MM.1S (cell line): Measurements from ENCODE around the gene ATG3.

ENCODE experiments used
- DNase-seq: peaks from one replicate; pipeline ENCODE4 v3.0.0-alpha.2; 2015
- H2AFZ ChIP-seq: fragments of 300-600 bp; sonication (generic); 2 replicates; pipeline ENCODE4 v1.6.0; 2016; ENCODE audit warnings: antibody characterized with exemption, low read length
- H3F3A ChIP-seq: fragments of 300-600 bp; sonication (generic); 2 replicates; pipeline ENCODE4 v1.6.1; 2016; ENCODE audit warnings: mild to moderate bottlenecking, antibody characterized with exemption, low read length, moderate library complexity, mixed read lengths; ENCODE audit not compliant: insufficient read depth
- H3K27ac ChIP-seq: fragments of 300-600 bp; sonication (generic); 2 replicates; pipeline ENCODE4 v1.5.1; 2016; ENCODE audit warnings: mild to moderate bottlenecking, low read length
- H3K27me3 ChIP-seq: fragments of 300-600 bp; sonication (generic); replicated peaks from 2 replicates; pipeline ENCODE4 v1.6.0; 2016; ENCODE audit warnings: low read length; ENCODE audit not compliant: insufficient read depth
- H3K36me3 ChIP-seq: fragments of 300-600 bp; sonication (generic); replicated peaks from 2 replicates; pipeline ENCODE4 v1.6.1; 2016; ENCODE audit warnings: mild to moderate bottlenecking, low read length, mixed read lengths; ENCODE audit not compliant: insufficient read depth
- H3K4me1 ChIP-seq: fragments of 300-600 bp; sonication (generic); 2 replicates; pipeline ENCODE4 v1.6.1; 2016; ENCODE audit warnings: low read length, mixed read lengths
- H3K4me2 ChIP-seq: fragments of 300-600 bp; sonication (generic); 2 replicates; pipeline ENCODE4 v1.6.0; 2016; ENCODE audit warnings: low read depth, low read length
- H3K4me3 ChIP-seq: fragments of 300-600 bp; sonication (generic); 2 replicates; pipeline ENCODE4 v1.5.1; 2016; ENCODE audit warnings: low read length, mixed read lengths
- H3K79me2 ChIP-seq: fragments of 300-600 bp; sonication (generic); 2 replicates; pipeline ENCODE4 v1.6.1; 2016; ENCODE audit warnings: mixed run types, low read length, mixed read lengths
- H3K9ac ChIP-seq: fragments of 300-600 bp; sonication (generic); 2 replicates; pipeline ENCODE4 v1.6.1; 2016; ENCODE audit warnings: low read length, mixed read lengths
- H3K9me2 ChIP-seq: fragments of 300-600 bp; sonication (generic); replicated peaks from 2 replicates; pipeline ENCODE4 v1.6.1; 2016; ENCODE audit warnings: mild to moderate bottlenecking, low read length, mixed read lengths; ENCODE audit not compliant: insufficient read depth
- H3K9me3 ChIP-seq: fragments of 300-600 bp; sonication (generic); replicated peaks from 2 replicates; pipeline ENCODE4 v1.6.1; 2016; ENCODE audit warnings: mild to moderate bottlenecking, low read length, mixed read lengths; ENCODE audit not compliant: insufficient read depth
- H4K20me1 ChIP-seq: fragments of 300-600 bp; sonication (generic); 2 replicates; pipeline ENCODE4 v1.6.1; 2016; ENCODE audit warnings: mild to moderate bottlenecking, low read length, moderate library complexity, mixed read lengths; ENCODE audit not compliant: insufficient read depth
- CTCF ChIP-seq: fragments of 300-600 bp; sonication (generic); IDR thresholded peaks from 2 replicates; pipeline ENCODE4 v1.5.1; 2016; ENCODE audit warnings: antibody characterized with exemption, low read length, mixed read lengths
- EZH2 ChIP-seq: fragments of 300-600 bp; sonication (generic); optimal IDR thresholded peaks from 2 replicates; pipeline ENCODE3; 2017; ENCODE audit warnings: low read depth, mild to moderate bottlenecking, antibody characterized with exemption, low read length, mixed read lengths
- EZH2phosphoT487 ChIP-seq: fragments of 300-600 bp; sonication (generic); IDR thresholded peaks from 2 replicates; pipeline ENCODE4 v1.6.1; 2018; ENCODE audit warnings: antibody characterized with exemption, low read length

ATG3 gene

DNA sequence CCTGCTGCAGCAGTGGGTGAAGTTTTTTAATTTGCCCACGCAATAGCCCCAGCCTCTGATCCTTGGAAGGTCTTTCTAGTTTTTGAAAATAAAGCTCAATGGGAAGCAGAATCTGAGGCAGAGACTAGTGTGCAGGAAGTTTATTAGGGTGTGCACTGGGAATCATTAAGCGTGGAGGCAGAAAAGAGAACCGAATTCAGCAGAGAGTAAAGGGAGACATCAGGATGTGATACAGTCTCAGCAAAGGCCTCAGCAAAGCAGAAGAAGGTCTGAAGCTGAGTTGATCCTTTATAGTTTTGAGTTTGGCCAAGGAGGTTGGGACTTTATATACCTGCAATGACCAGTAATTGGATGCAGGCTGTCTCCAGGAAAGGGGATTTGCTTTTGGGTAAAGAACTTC is 57.6 kb downstream of the ATG3 start:
- no peak overlapping the region for H3K27ac ChIP-seq
- TF ChIP-seq EZH2, result no peak
- TF ChIP-seq EZH2phosphoT487, result no peak
- TF ChIP-seq CTCF, result no peak
- no peaks in the 10 kb centered on the region for H3F3A ChIP-seq
- H3K4me2 ChIP-seq, result no peak overlapping the region
- DNase-seq, result no peak
- H3K79me2 ChIP-seq, result no peaks in the 10 kb centered on the region
- no peaks in the 10 kb centered on the region for H3K27me3 ChIP-seq
- no peak overlapping the region for H2AFZ ChIP-seq
- no peak overlapping the region for H3K9ac ChIP-seq
- no peaks in the 10 kb centered on the region for H3K36me3 ChIP-seq
- H4K20me1 ChIP-seq, result no peaks in the 10 kb centered on the region
- H3K4me1 ChIP-seq, result no peaks in the 10 kb centered on the region
- no peak overlapping the region for H3K4me3 ChIP-seq
- H3K9me3 ChIP-seq, result no peaks in the 10 kb centered on the region
- H3K9me2 ChIP-seq, result no peaks in the 10 kb centered on the region

DNA sequence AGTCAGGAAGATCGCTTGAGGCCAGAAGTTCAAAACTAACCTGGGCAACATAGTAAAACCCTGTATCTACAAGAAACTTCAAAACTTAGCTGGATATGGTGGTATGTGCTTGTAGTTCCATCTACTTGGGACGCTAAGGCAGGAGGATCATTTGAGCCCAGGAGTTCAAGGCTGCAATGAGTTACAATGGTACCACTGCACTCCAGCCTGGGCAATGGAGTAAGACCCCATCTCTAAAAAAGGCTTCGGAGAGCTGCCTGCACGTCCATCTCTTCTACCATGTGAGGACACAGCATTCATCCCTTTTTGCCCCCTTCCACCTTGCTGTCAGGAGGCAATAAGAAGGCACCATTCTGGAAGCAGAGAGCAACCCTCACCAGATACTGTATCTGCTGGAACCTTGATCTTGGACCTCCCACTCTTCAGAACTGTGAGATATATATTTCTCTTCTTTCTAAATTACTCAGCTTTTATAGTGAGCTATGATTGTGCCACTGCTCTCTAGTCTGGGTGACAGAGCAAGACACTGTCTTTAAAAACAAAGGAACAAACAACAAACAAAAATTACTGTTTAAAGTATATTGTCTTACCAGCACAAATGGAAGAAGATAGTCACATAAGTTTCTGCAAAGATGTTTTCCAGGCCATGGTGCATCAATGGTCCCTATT is 58.3 kb downstream of the ATG3 start:
- no peaks in the 10 kb centered on the region for H3K27me3 ChIP-seq
- no peak overlapping the region for H3K27ac ChIP-seq
- no peaks in the 10 kb centered on the region for H3K9me3 ChIP-seq
- H3K9ac ChIP-seq, result no peak overlapping the region
- H3K9me2 ChIP-seq, result no peaks in the 10 kb centered on the region
- no peak for TF ChIP-seq EZH2phosphoT487
- TF ChIP-seq CTCF, result no peak
- no peak for TF ChIP-seq EZH2
- no peaks in the 10 kb centered on the region for H3K4me1 ChIP-seq
- H3K36me3 ChIP-seq, result no peaks in the 10 kb centered on the region
- H3K4me3 ChIP-seq, result no peak overlapping the region
- no peak overlapping the region for H3K4me2 ChIP-seq
- DNase-seq, result no peak
- H2AFZ ChIP-seq, result no peak overlapping the region
- H4K20me1 ChIP-seq, result no peaks in the 10 kb centered on the region
- no peaks in the 10 kb centered on the region for H3F3A ChIP-seq
- no peaks in the 10 kb centered on the region for H3K79me2 ChIP-seq

- Histone ChIP-seq H3K4me1 (no peaks in the 10 kb centered on the region), H2AFZ (no peak overlapping the region), H3K9me3 (no peaks in the 10 kb centered on the region), H3K4me2 (no peak overlapping the region), H4K20me1 (no peaks in the 10 kb centered on the region), H3K36me3 (no peaks in the 10 kb centered on the region), H3K9me2 (no peaks in the 10 kb centered on the region), H3K27me3 (no peaks in the 10 kb centered on the region), H3F3A (no peaks in the 10 kb centered on the region), H3K27ac (no peak overlapping the region), H3K9ac (no peak overlapping the region), H3K4me3 (no peak overlapping the region), H3K79me2 (no peaks in the 10 kb centered on the region)
- no peak for DNase-seq
- TF ChIP-seq EZH2 (no peak), CTCF (no peak)
These were observed 61.1 kb downstream of the ATG3 start for GRCh38 chr3:112500621-112501020.
